ENCODE measurements around the gene SOX6.

SOX6 gene

GRCh38 chr11:16126362-16126761 is 230.0 kb downstream of the SOX6 start:
- DNase-seq (ENCODE audit: low read depth), result no peak
- no peak for TF ChIP-seq CTCF (conservative IDR thresholded peaks at IDR 0.05; ENCODE audit: low read length)
- no peak overlapping the region for H3K4me3 ChIP-seq (ENCODE audit: low read length)

GRCh38 chr11:16125796-16126195 is 230.6 kb downstream of the SOX6 start:
- H3K4me3 ChIP-seq (ENCODE audit: low read length), result no peak overlapping the region
- TF ChIP-seq CTCF (conservative IDR thresholded peaks at IDR 0.05; ENCODE audit: low read length), result no peak
- no peak for DNase-seq (ENCODE audit: low read depth)

GRCh38 chr11:16124390-16124789 is 232.0 kb downstream of the SOX6 start:
- no peak for TF ChIP-seq CTCF (conservative IDR thresholded peaks at IDR 0.05; ENCODE audit: low read length)
- H3K4me3 ChIP-seq (ENCODE audit: low read length), result no peak overlapping the region
- DNase-seq (ENCODE audit: low read depth), result no peak

GRCh38 chr11:16121853-16122252 is 234.5 kb downstream of the SOX6 start:
- TF ChIP-seq CTCF (conservative IDR thresholded peaks at IDR 0.05; ENCODE audit: low read length), result no peak
- H3K4me3 ChIP-seq (ENCODE audit: low read length), result no peak overlapping the region
- DNase-seq (ENCODE audit: low read depth), result no peak

GRCh38 chr11:16120008-16120407 is 236.3 kb downstream of the SOX6 start:
- H3K4me3 ChIP-seq (ENCODE audit: low read length), result no peak overlapping the region
- DNase-seq (ENCODE audit: low read depth), result no peak
- TF ChIP-seq CTCF (conservative IDR thresholded peaks at IDR 0.05; ENCODE audit: low read length), result no peak

GRCh38 chr11:16117989-16118756 is 238.2 kb downstream of the SOX6 start:
- DNase-seq (ENCODE audit: low read depth), result no peak
- TF ChIP-seq CTCF (conservative IDR thresholded peaks at IDR 0.05; ENCODE audit: low read length), result no peak
- H3K4me3 ChIP-seq (ENCODE audit: low read length), result no peak overlapping the region
